ENCODE data around the gene JCHAIN. TPM values are rescaled to one million over a fixed set of nuclear protein-coding genes. Genes with fewer than 3 reads are reported as not detected.
"Not testable (repeated sequence)": the region's sequence is repeated elsewhere in the genome, so short reads cannot be mapped to it uniquely, and the experiment has no call there.

The JCHAIN gene
- polyA plus RNA-seq, 1 donor, result 1.5 TPM

DNA sequence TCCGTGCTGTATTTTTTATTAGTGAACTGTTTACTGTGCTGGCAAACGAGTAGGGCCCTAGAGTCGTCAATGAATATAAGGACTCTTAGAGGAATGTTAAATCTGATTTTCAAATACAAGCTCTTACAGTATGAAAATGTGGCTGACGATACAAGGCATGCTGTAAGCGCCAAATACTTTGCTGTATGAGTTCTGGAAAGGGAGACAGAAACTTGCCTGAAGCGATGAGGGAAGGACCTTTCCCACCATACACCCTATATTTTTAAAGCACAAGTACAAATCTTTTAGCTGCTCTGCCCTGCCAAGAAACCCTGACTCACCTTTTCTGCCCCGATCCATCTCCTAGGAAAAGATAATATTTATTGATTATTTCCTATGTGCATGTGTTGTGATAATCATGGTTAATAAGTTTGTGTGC, 39.7 kb upstream of the JCHAIN start:
- H3K4me3 ChIP-seq (ENCODE audit: low read length), result peak overlapping the region; percentile 70
- no CpG with 5 or more reads among the region's 7 CpGs for WGBS (ENCODE audit: insufficient coverage, low lambda C conversion rate)
- H3K36me3 ChIP-seq (ENCODE audit: control insufficient read depth, insufficient read depth, low read length), result no peaks in the 10 kb centered on the region
- H3K27ac ChIP-seq (ENCODE audit: low read length), result peak overlapping the region; percentile 93
- H3K9me3 ChIP-seq (ENCODE audit: control insufficient read depth, low read depth, low read length), result no peaks in the 10 kb centered on the region
- DNase-seq, result no peak
- peaks cover 11% of the 10 kb centered on the region for H3K4me1 ChIP-seq (ENCODE audit: control insufficient read depth, insufficient read depth, low read length)
- no peaks in the 10 kb centered on the region for H3K27me3 ChIP-seq (ENCODE audit: control insufficient read depth, insufficient read depth, low read length)

- WGBS (ENCODE audit: insufficient coverage, low lambda C conversion rate), result no CpG with 5 or more reads among the region's 86 CpGs
- Histone ChIP-seq H3K4me3 (ENCODE audit: low read length) (peak overlapping the region; percentile 70), H3K4me1 (ENCODE audit: control insufficient read depth, insufficient read depth, low read length) (peaks cover 11% of the 10 kb centered on the region), H3K27me3 (ENCODE audit: control insufficient read depth, insufficient read depth, low read length) (no peaks in the 10 kb centered on the region), H3K9me3 (ENCODE audit: control insufficient read depth, low read depth, low read length) (no peaks in the 10 kb centered on the region), H3K27ac (ENCODE audit: low read length) (peak overlapping the region; percentile 93), H3K36me3 (ENCODE audit: control insufficient read depth, insufficient read depth, low read length) (no peaks in the 10 kb centered on the region)
- DNase-seq, result peak; percentile 55 to 88
Measured at GRCh38 chr4:70705183-70706043, 39.1 kb upstream of the JCHAIN start.

DNA sequence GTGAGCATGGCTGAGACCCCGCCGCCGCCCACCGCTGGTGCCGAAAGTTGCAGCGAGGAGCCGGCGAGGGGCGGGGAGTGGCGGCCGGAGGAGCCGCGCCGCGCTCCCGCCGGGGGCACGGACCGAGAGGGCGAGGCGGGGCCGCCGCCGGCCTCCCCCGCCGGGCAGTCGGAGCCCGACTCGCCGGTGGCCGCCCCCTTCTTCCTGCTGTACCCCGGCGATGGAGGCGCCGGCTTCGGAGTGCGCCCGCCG, 38.5 kb upstream of the JCHAIN start:
- no peaks in the 10 kb centered on the region for H3K9me3 ChIP-seq (ENCODE audit: control insufficient read depth, low read depth, low read length)
- peak overlapping the region; percentile 93 for H3K27ac ChIP-seq (ENCODE audit: low read length)
- no peak for DNase-seq
- peak overlapping the region; percentile 70 for H3K4me3 ChIP-seq (ENCODE audit: low read length)
- H3K27me3 ChIP-seq (ENCODE audit: control insufficient read depth, insufficient read depth, low read length), result no peaks in the 10 kb centered on the region
- no CpG with 5 or more reads among the region's 39 CpGs for WGBS (ENCODE audit: insufficient coverage, low lambda C conversion rate)
- H3K36me3 ChIP-seq (ENCODE audit: control insufficient read depth, insufficient read depth, low read length), result no peaks in the 10 kb centered on the region
- H3K4me1 ChIP-seq (ENCODE audit: control insufficient read depth, insufficient read depth, low read length), result peaks cover 11% of the 10 kb centered on the region

- no peaks in the 10 kb centered on the region for H3K27me3 ChIP-seq (ENCODE audit: control insufficient read depth, insufficient read depth, low read length)
- peak overlapping the region; percentile 70 for H3K4me3 ChIP-seq (ENCODE audit: low read length)
- no peaks in the 10 kb centered on the region for H3K9me3 ChIP-seq (ENCODE audit: control insufficient read depth, low read depth, low read length)
- no CpG with 5 or more reads among the region's 58 CpGs for WGBS (ENCODE audit: insufficient coverage, low lambda C conversion rate)
- peak; percentile 81 to 93 for DNase-seq
- H3K27ac ChIP-seq (ENCODE audit: low read length), result peak overlapping the region; percentile 93
- H3K4me1 ChIP-seq (ENCODE audit: control insufficient read depth, insufficient read depth, low read length), result peaks cover 11% of the 10 kb centered on the region
- no peaks in the 10 kb centered on the region for H3K36me3 ChIP-seq (ENCODE audit: control insufficient read depth, insufficient read depth, low read length)
Measured at GRCh38 chr4:70704215-70704930, 38.1 kb upstream of the JCHAIN start.

GRCh38 chr4:70703619-70704214, 37.4 kb upstream of the JCHAIN start:
- Histone ChIP-seq H3K9me3 (ENCODE audit: control insufficient read depth, low read depth, low read length) (no peaks in the 10 kb centered on the region), H3K4me3 (ENCODE audit: low read length) (peak overlapping the region; percentile 70), H3K4me1 (ENCODE audit: control insufficient read depth, insufficient read depth, low read length) (peaks cover 11% of the 10 kb centered on the region), H3K27ac (ENCODE audit: low read length) (peak overlapping the region; percentile 93), H3K27me3 (ENCODE audit: control insufficient read depth, insufficient read depth, low read length) (no peaks in the 10 kb centered on the region), H3K36me3 (ENCODE audit: control insufficient read depth, insufficient read depth, low read length) (no peaks in the 10 kb centered on the region)
- DNase-seq, result no peak
- no CpG with 5 or more reads among the region's 11 CpGs for WGBS (ENCODE audit: insufficient coverage, low lambda C conversion rate)

DNA sequence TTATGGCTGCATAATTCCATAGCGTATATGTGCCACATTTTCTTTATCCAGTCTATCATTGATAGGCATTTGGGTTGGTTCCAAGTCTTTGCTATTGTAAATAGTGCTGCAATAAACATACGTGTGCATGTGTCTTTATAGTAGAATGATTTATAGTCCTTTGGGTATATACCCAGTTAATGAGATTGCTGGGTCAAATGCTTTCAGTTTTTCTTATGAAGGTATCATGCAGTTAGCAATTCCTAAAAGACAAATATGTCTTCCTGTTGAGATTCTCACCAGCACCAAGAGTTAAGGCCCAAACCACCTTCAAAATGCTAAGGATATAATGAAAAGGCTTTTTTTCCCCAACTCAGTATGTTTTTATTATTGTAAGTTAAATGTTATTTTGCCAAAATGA, 36.3 kb upstream of the JCHAIN start:
- H3K4me1 ChIP-seq (ENCODE audit: control insufficient read depth, insufficient read depth, low read length), result peaks cover 11% of the 10 kb centered on the region
- not testable (repeated sequence) for H3K27ac ChIP-seq (ENCODE audit: low read length); H3K4me3 ChIP-seq (ENCODE audit: low read length); H3K27me3 ChIP-seq (ENCODE audit: control insufficient read depth, insufficient read depth, low read length); H3K36me3 ChIP-seq (ENCODE audit: control insufficient read depth, insufficient read depth, low read length); DNase-seq; H3K9me3 ChIP-seq (ENCODE audit: control insufficient read depth, low read depth, low read length)
- no CpG with 5 or more reads among the region's 2 CpGs for WGBS (ENCODE audit: insufficient coverage, low lambda C conversion rate)

- Histone ChIP-seq H3K27me3 (ENCODE audit: control insufficient read depth, insufficient read depth, low read length) (no peaks in the 10 kb centered on the region), H3K4me3 (ENCODE audit: low read length) (no peak overlapping the region), H3K27ac (ENCODE audit: low read length) (no peak overlapping the region), H3K36me3 (ENCODE audit: control insufficient read depth, insufficient read depth, low read length) (no peaks in the 10 kb centered on the region), H3K9me3 (ENCODE audit: control insufficient read depth, low read depth, low read length) (no peaks in the 10 kb centered on the region), H3K4me1 (ENCODE audit: control insufficient read depth, insufficient read depth, low read length) (peaks cover 2% of the 10 kb centered on the region)
- DNase-seq, result no peak
- no CpG with 5 or more reads among the region's 1 CpG for WGBS (ENCODE audit: insufficient coverage, low lambda C conversion rate)
Measured at GRCh38 chr4:70701271-70701670, 35.0 kb upstream of the JCHAIN start.

GRCh38 chr4:70700712-70701111, 34.4 kb upstream of the JCHAIN start:
- Histone ChIP-seq H3K27me3 (ENCODE audit: control insufficient read depth, insufficient read depth, low read length) (no peaks in the 10 kb centered on the region), H3K4me3 (ENCODE audit: low read length) (no peak overlapping the region), H3K36me3 (ENCODE audit: control insufficient read depth, insufficient read depth, low read length) (no peaks in the 10 kb centered on the region), H3K4me1 (ENCODE audit: control insufficient read depth, insufficient read depth, low read length) (no peaks in the 10 kb centered on the region), H3K27ac (ENCODE audit: low read length) (no peak overlapping the region), H3K9me3 (ENCODE audit: control insufficient read depth, low read depth, low read length) (no peaks in the 10 kb centered on the region)
- DNase-seq, result no peak
- WGBS (ENCODE audit: insufficient coverage, low lambda C conversion rate), result no CpG with 5 or more reads among the region's 5 CpGs

DNA sequence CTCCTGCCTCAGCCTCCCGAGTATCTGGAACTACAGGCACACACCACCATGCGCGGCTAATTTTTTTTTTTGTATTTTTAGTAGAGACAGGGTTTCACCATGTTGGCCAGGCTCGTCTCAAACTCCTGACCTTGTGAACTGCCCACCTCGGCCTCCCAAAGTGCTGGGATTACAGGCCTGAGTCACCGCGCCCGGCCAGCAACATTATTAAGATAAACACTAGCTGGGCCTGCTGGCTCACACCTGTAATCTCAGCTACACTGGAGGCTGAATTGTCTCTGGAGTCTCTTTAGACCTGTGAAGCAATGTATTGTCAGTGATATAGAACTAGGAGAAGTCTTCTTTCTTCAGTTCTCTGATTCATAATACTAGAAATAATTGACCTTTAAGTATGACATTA, 32.1 kb upstream of the JCHAIN start:
- H3K27me3 ChIP-seq (ENCODE audit: control insufficient read depth, insufficient read depth, low read length); H3K27ac ChIP-seq (ENCODE audit: low read length); H3K36me3 ChIP-seq (ENCODE audit: control insufficient read depth, insufficient read depth, low read length); H3K4me3 ChIP-seq (ENCODE audit: low read length); H3K9me3 ChIP-seq (ENCODE audit: control insufficient read depth, low read depth, low read length); H3K4me1 ChIP-seq (ENCODE audit: control insufficient read depth, insufficient read depth, low read length): not testable (repeated sequence)
- peak in 1 of 2 donors; percentile 10 for DNase-seq
- no CpG with 5 or more reads among the region's 8 CpGs for WGBS (ENCODE audit: insufficient coverage, low lambda C conversion rate)

GRCh38 chr4:70694633-70695032, 28.3 kb upstream of the JCHAIN start:
- Histone ChIP-seq H3K4me1 (ENCODE audit: control insufficient read depth, insufficient read depth, low read length) (peaks cover 14% of the 10 kb centered on the region), H3K36me3 (ENCODE audit: control insufficient read depth, insufficient read depth, low read length) (peaks cover 12% of the 10 kb centered on the region)
- 40% methylated on average over 1 of the region's 7 CpGs for WGBS (ENCODE audit: insufficient coverage, low lambda C conversion rate)
- not testable (repeated sequence) for H3K9me3 ChIP-seq (ENCODE audit: control insufficient read depth, low read depth, low read length); H3K4me3 ChIP-seq (ENCODE audit: low read length); H3K27ac ChIP-seq (ENCODE audit: low read length); H3K27me3 ChIP-seq (ENCODE audit: control insufficient read depth, insufficient read depth, low read length)
- peak; percentile 51 to 72 for DNase-seq

Measured in large intestine (tissue), 3 donors.